HG03060 (cell line): ENCODE data around the gene FAM43A.

Experiments
- ATAC-seq: cut with Tn5 transposase; IDR thresholded peaks from one replicate; pipeline ENCODE4 v1.9.1; 2021; ENCODE audit warnings: low read depth, moderate number of reproducible peaks; ENCODE audit not compliant: unreplicated experiment

The FAM43A gene

DNA sequence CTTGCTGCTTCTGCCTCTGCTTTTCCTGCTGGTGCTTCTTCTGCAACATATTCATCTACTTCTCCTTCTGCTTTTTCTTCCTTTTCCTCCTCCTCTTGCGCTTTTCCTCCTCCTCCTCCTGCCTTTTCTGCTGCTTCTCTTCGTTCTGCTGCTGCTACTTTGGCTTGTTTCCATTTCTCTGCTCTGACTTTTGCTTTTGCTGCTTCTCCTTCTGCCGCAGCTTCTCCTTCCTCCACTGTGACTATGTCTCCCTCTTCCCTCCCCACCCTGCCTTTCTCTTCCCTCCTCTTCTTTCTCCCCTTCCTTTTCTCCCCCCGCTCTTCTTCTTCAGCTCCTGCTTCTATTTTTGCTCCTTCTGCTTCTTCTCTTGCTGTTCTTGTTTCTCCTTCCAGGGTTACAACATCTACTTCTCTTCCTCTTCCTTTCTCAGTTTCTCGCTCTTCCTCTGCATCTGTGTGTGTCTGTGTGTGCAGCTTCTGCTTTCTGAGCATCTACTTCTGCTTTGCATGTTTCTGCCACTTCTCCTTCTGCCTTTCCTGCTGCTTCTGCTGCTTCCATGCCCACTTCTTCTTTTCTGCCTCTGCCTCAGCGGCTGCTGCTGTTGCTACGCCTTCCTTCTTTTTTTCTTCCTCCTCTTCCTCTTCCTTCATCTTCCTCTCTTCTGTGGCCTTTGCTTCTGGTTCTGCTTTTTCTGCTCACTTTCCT is 51.4 kb downstream of the FAM43A start:
- ATAC-seq, result no peak
